Heart left ventricle (tissue), 16 donors: ENCODE data around the gene ZBTB7B. TPM values are rescaled to one million over a fixed set of nuclear protein-coding genes. Genes with fewer than 3 reads are reported as not detected.

Experiments
- ATAC-seq, 4 donors: fragments of 200-7000 bp; cut with Tn5 transposase; one replicate each; pipeline ENCODE4 v1.9.1; 2020 to 2022; ENCODE audit warnings: moderate library complexity in 4 of 4, mild to moderate bottlenecking in 3 of 4, moderate number of reproducible peaks in 1 of 4
- DNase-seq, 5 donors: peaks; one replicate each; pipeline ENCODE4 v3.0.0-alpha.2; 2020
- H3K27ac ChIP-seq, 12 donors: fragments of 200-600 bp; sonication (generic) in 4 of 12; one replicate each; pipeline versions ENCODE4 v1.5.0 to v1.8.0; 2016 to 2022; ENCODE audit warnings: mild to moderate bottlenecking in 2 of 12
- H3K27me3 ChIP-seq, 9 donors: fragments of 200-600 bp; sonication (generic) in 2 of 9; one replicate each; pipeline versions ENCODE4 v1.5.1 to v1.8.0; 2016 to 2022; ENCODE audit warnings: mild to moderate bottlenecking in 3 of 9
- H3K36me3 ChIP-seq, 9 donors: fragments of 200-600 bp; sonication (generic) in 2 of 9; one replicate each; pipeline versions ENCODE4 v1.5.0 to v1.8.0; 2018 to 2022; ENCODE audit warnings: mild to moderate bottlenecking in 2 of 9
- H3K4me1 ChIP-seq, 12 donors: fragments of 200-600 bp; sonication (generic) in 4 of 12; one replicate each; pipeline versions ENCODE4 v1.5.0 to v1.8.0; 2016 to 2022; ENCODE audit warnings: mild to moderate bottlenecking in 3 of 12
- H3K4me3 ChIP-seq, 12 donors: fragments of 200-600 bp; sonication (generic) in 4 of 12; one replicate each; pipeline versions ENCODE4 v1.5.0 to v1.8.0; 2017 to 2022; ENCODE audit warnings: mild to moderate bottlenecking in 9 of 12, moderate library complexity in 4 of 12
- H3K9me3 ChIP-seq, 12 donors: fragments of 200-600 bp; sonication (generic) in 4 of 12; one replicate each; pipeline versions ENCODE4 v1.5.0 to v1.8.0; 2016 to 2022; ENCODE audit warnings: mild to moderate bottlenecking in 1 of 12
- CTCF ChIP-seq, 12 donors: fragments of 200-600 bp; sonication (generic) in 4 of 12; IDR thresholded peaks; one replicate each; pipeline versions ENCODE4 v1.5.0 to v1.8.0; 2018 to 2022; ENCODE audit warnings: antibody characterized with exemption in 12 of 12, mild to moderate bottlenecking in 5 of 12
- POLR2A ChIP-seq, 2 donors: fragments of 450-650 bp; IDR thresholded peaks; one replicate each; pipeline ENCODE4 v1.6.1; 2017; ENCODE audit warnings: antibody characterized with exemption in 2 of 2, mild to moderate bottlenecking in 2 of 2, moderate library complexity in 2 of 2
- WGBS, 4 donors: extraction: QIAGEN DNeasy Blood & Tissue Kit in 2 of 4; methylation state at CpG; one replicate each; pipeline versions ENCODE4 v1.1.5 to v1.1.7; 2013 to 2018; 5-methylcytosine and 5-hydroxymethylcytosine counted together
- intact Hi-C, 10 donors: fragments of 100-400 bp; cut with DNase I; formaldehyde crosslinking; loops; one replicate each; pipeline versions ENCODE4 v1.11.1 to v1.14.2; 2022
- polyA plus RNA-seq, 2 donors: library from polyadenylated mRNA; stranded (reverse); fragments of 200-250 nt; gene quantifications; one replicate each; pipeline ENCODE4 v1.2.3, GENCODE V29; 2013
- total RNA-seq, 9 donors: library from RNA; depleted of rRNA in 2 of 9; stranded (reverse); fragments of >200 nt in 2 of 9; fragmentation: NEBNext Ultra II Directional in 3 of 9; extraction: Animal tissue kit (Norgen Biotek cat#: 25700) in 3 of 9; gene quantifications; one replicate each; pipeline versions ENCODE4 v1.1.0 to v1.2.4, GENCODE V29; 2016 to 2023
- donor health status: ischemic (EF 13 %, LVEDD 7.1; RV severe dilation, severe dysfunction).
- donor health status: healthy with polysubstance abuse.
- donor health status: DM: no; HTN: yes; CAD: no.
- donor health status: DM: no; HTN: no; CAD: no.
- donor health status: ischemic (EF 25% LVEDD 6.9; RV normal size, moderate dysfunction).
- donor health status: ischemic (EF 25% LVEDD 5.7; RV mildly dilated, moderate dysfunction).
- donor health status: healthy.
- donor health status: DM: yes; HTN: yes; CAD: no.
- donor health status: ischemic (EF 35%, LVEDD 5.7; RV mildly dilated, moderate dysfunction).
- donor health status: nonischemic (EF 11% LVEDD 7.7; RV severe dilation, severe dysfunction).
- donor health status: DM: yes; HTN: yes; CAD: no.
- donor health status: PGD.
- donor health status: ischemic (EF 29% LVEDD 5.4; RV normal size, mild dysfunction).
- donor health status: nonischemic (EF 23%, LVEDD 6.1; RV moderate dilation, normal function).

Gene ZBTB7B
- total and polyA plus RNA-seq, 11 donors = 29.5 to 103 (median 46.6) TPM

GRCh38 chr1:155043301-155043702 lies 40.7 kb downstream of the ZBTB7B start:
- ATAC-seq = no peak
- no peaks in the 10 kb centered on the region for H3K27me3 ChIP-seq
- intact Hi-C loops = no loop called here
- H3K4me1 ChIP-seq = peaks cover 0 to 26% (median 10%) of the 10 kb centered on the region in 12 donors
- H3K9me3 ChIP-seq = no peaks in the 10 kb centered on the region
- DNase-seq = no peak
- WGBS, 4 donors = 84 to 90% (median 89%) methylated on average over 10 to 12 of the region's 12 CpGs
- no peak overlapping the region for H3K4me3 ChIP-seq
- H3K36me3 ChIP-seq = no peaks in the 10 kb centered on the region
- no peak overlapping the region for H3K27ac ChIP-seq
- no peak for TF ChIP-seq CTCF (IDR thresholded peaks at IDR 0.05)
- TF ChIP-seq POLR2A (IDR thresholded peaks at IDR 0.05) = no peak

GRCh38 chr1:155043793-155044192 lies 41.2 kb downstream of the ZBTB7B start:
- Histone ChIP-seq H3K27ac (no peak overlapping the region), H3K27me3 (no peaks in the 10 kb centered on the region), H3K4me3 (no peak overlapping the region), H3K4me1 (peaks cover 0 to 21% (median 9%) of the 10 kb centered on the region in 12 donors), H3K36me3 (no peaks in the 10 kb centered on the region), H3K9me3 (no peaks in the 10 kb centered on the region)
- WGBS, 4 donors = 77 to 87% (median 80%) methylated on average over 3 of the region's 3 CpGs
- DNase-seq (no peak), ATAC-seq (no peak)
- no peak for TF ChIP-seq POLR2A (IDR thresholded peaks at IDR 0.05)
- no peak for TF ChIP-seq CTCF (IDR thresholded peaks at IDR 0.05)
- intact Hi-C loops = loop anchor here in 4 of 10 donors (2.0 kb wide), 1 partner anchor 41 kb away; no protein-coding TSS in a partner anchor

DNA sequence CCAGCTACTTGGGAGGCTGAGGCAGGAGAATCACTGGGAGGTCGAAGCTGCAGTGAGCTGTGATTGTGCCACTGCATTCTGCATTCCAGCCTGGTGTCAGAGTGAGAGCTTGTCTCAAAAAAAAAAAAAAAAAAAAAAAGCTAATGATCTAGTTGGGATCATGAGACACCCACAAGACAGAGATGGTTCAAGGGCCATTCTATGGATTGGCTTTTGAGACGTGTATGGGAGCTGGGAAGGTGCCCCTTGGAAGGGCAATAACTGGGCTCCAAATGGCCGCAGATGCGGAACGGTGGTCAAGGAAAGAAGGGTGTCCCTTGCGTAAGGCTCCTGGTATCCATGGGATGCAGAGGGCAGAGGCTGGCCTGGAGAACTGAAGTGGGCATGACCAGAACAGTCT lies 41.8 kb downstream of the ZBTB7B start:
- H3K27me3 ChIP-seq = no peaks in the 10 kb centered on the region
- DNase-seq = no peak
- peaks cover 0 to 21% (median 8%) of the 10 kb centered on the region in 12 donors for H3K4me1 ChIP-seq
- intact Hi-C loops = loop anchor here in 4 of 10 donors (2.0 kb wide), 1 partner anchor 40 kb away; no protein-coding TSS in a partner anchor
- H3K27ac ChIP-seq = peak overlapping the region in 5 of 12 donors; percentile 6 to 57 (median 20)
- no peak for ATAC-seq
- no peak for TF ChIP-seq CTCF (IDR thresholded peaks at IDR 0.05)
- no peak for TF ChIP-seq POLR2A (IDR thresholded peaks at IDR 0.05)
- H3K9me3 ChIP-seq = no peaks in the 10 kb centered on the region
- no peaks in the 10 kb centered on the region for H3K36me3 ChIP-seq
- H3K4me3 ChIP-seq = no peak overlapping the region
- WGBS, 4 donors = 84 to 91% (median 88%) methylated on average over 6 of the region's 6 CpGs

GRCh38 chr1:155044812-155045657 lies 42.4 kb downstream of the ZBTB7B start:
- WGBS, 4 donors = 45 to 55% (median 51%) methylated on average over 7 of the region's 7 CpGs
- Histone ChIP-seq H3K27me3 (no peaks in the 10 kb centered on the region), H3K4me1 (peaks cover 0 to 27% (median 13%) of the 10 kb centered on the region in 12 donors), H3K9me3 (no peaks in the 10 kb centered on the region), H3K27ac (peak overlapping the region in 5 of 12 donors; percentile 6 to 57 (median 20)), H3K4me3 (no peak overlapping the region), H3K36me3 (no peaks in the 10 kb centered on the region)
- DNase-seq = peak; percentile 83 to 88 (median 86)
- no peak for TF ChIP-seq POLR2A (IDR thresholded peaks at IDR 0.05)
- TF ChIP-seq CTCF (IDR thresholded peaks at IDR 0.05) = peak; percentile 68 to 90 (median 74)
- ATAC-seq = peak; percentile 87 to 95 (median 94)
- intact Hi-C loops = loop anchor here in 9 of 10 donors (1.0 to 5.0 kb wide), 6 partner anchors 16 to 43 kb away; partner anchors contain the start of genes EFNA4 (in 1 of the 9) and ZBTB7B (in 1 of the 9)
